ENCODE results near the gene KRTAP9-1. TPM values are rescaled to one million over a fixed set of nuclear protein-coding genes. Genes with fewer than 3 reads are reported as not detected.

Gene KRTAP9-1
- polyA plus RNA-seq, 1 donor from 2014 or later: not detected

DNA sequence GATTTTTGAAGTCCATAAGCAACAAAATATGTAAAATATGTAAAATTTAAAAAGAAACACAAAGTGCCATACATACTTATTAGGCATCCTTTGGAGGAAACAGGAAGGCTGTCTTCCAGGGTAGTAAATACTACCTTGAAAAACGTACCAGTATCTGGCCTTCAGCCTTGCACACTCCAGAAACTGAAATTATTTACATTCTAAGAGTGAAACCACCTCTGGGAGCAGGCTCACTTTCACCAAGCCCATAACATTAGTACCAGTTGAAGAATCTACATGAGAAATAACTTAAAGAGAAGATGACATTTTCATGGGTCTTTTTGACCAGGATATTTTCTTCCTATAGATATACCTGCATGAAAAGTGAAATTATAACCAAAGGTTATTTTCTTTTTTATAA is 6.4 kb downstream of the KRTAP9-1 start:
- no peaks in the 10 kb centered on the region for H3F3A ChIP-seq (ENCODE audit: insufficient read depth, low read length, poor library complexity, severe bottlenecking)
- H3K9ac ChIP-seq (ENCODE audit: low read length): no peak overlapping the region
- no peaks in the 10 kb centered on the region for H3K79me2 ChIP-seq (replicated peaks; ENCODE audit: insufficient read depth, low read length)
- H3K4me2 ChIP-seq (ENCODE audit: low read length): no peak overlapping the region
- no peaks in the 10 kb centered on the region for H3K9me3 ChIP-seq (ENCODE audit: low read length)
- H3K4me3 ChIP-seq (ENCODE audit: low read length): no peak overlapping the region
- TF ChIP-seq EZH2 (IDR thresholded peaks at IDR 0.05; ENCODE audit: borderline replicate concordance, insufficient read depth, low read length, poor library complexity, severe bottlenecking): no peak
- TF ChIP-seq MXI1 (conservative IDR thresholded peaks at IDR 0.05; ENCODE audit: poor library complexity, severe bottlenecking): no peak
- TF ChIP-seq, protein P1, sequence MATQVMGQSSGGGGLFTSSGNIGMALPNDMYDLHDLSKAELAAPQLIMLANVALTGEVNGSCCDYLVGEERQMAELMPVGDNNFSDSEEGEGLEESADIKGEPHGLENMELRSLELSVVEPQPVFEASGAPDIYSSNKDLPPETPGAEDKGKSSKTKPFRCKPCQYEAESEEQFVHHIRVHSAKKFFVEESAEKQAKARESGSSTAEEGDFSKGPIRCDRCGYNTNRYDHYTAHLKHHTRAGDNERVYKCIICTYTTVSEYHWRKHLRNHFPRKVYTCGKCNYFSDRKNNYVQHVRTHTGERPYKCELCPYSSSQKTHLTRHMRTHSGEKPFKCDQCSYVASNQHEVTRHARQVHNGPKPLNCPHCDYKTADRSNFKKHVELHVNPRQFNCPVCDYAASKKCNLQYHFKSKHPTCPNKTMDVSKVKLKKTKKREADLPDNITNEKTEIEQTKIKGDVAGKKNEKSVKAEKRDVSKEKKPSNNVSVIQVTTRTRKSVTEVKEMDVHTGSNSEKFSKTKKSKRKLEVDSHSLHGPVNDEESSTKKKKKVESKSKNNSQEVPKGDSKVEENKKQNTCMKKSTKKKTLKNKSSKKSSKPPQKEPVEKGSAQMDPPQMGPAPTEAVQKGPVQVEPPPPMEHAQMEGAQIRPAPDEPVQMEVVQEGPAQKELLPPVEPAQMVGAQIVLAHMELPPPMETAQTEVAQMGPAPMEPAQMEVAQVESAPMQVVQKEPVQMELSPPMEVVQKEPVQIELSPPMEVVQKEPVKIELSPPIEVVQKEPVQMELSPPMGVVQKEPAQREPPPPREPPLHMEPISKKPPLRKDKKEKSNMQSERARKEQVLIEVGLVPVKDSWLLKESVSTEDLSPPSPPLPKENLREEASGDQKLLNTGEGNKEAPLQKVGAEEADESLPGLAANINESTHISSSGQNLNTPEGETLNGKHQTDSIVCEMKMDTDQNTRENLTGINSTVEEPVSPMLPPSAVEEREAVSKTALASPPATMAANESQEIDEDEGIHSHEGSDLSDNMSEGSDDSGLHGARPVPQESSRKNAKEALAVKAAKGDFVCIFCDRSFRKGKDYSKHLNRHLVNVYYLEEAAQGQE (IDR thresholded peaks at IDR 0.05; ENCODE audit: borderline replicate concordance): no peak
- TF ChIP-seq POLR2AphosphoS5 (IDR thresholded peaks at IDR 0.05): no peak
- TF ChIP-seq RAD21 (conservative IDR thresholded peaks at IDR 0.05): no peak
- H2AFZ ChIP-seq (ENCODE audit: low read depth, low read length): no peak overlapping the region
- H3K27ac ChIP-seq (ENCODE audit: low read length): no peak overlapping the region
- H3K27me3 ChIP-seq (ENCODE audit: insufficient read depth, low read depth, low read length): no peaks in the 10 kb centered on the region
- H3K9me2 ChIP-seq (ENCODE audit: insufficient read depth, low read length): no peaks in the 10 kb centered on the region
- no peaks in the 10 kb centered on the region for H3K36me3 ChIP-seq (ENCODE audit: insufficient read depth, low read length)
- no peaks in the 10 kb centered on the region for H4K20me1 ChIP-seq (ENCODE audit: insufficient read depth)

DNA sequence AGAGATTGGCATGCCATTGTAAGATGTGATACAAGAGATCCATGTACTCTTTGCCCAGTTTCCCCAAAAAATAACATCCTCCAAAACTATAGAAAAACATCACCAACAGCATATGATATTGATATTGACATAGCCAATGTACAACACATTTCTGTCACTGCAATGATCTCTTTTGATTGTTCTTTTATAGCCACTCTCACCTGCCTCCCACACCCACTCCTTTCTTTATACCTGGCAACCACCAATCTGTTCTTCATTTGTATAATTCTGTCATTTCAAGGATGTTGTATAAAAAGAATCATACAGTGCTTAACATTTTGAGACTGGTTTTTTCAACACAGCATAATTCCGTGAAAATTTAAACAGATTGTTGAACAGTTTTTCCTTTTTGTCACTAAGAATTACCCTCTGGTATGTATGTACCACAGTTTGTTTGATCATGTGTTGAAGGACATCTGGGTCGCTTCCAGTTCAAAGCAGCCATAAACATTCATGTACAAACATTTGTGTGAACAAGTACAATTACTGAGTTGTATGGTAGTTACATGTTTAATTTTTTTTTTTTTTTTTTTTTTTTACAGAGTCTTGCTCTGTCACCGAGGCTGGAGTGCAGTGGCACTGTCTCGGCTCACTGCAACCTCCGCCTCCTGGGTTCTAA is 9.9 kb downstream of the KRTAP9-1 start:
- no peak overlapping the region for H3K4me3 ChIP-seq (ENCODE audit: low read length)
- H2AFZ ChIP-seq (ENCODE audit: low read depth, low read length): no peak overlapping the region
- no peak overlapping the region for H3K27ac ChIP-seq (ENCODE audit: low read length)
- H3K79me2 ChIP-seq (replicated peaks; ENCODE audit: insufficient read depth, low read length): no peaks in the 10 kb centered on the region
- TF ChIP-seq RAD21 (conservative IDR thresholded peaks at IDR 0.05) (no peak), POLR2AphosphoS5 (IDR thresholded peaks at IDR 0.05) (no peak), MXI1 (conservative IDR thresholded peaks at IDR 0.05; ENCODE audit: poor library complexity, severe bottlenecking) (no peak), EZH2 (IDR thresholded peaks at IDR 0.05; ENCODE audit: borderline replicate concordance, insufficient read depth, low read length, poor library complexity, severe bottlenecking) (no peak), EP300 (conservative IDR thresholded peaks at IDR 0.05; ENCODE audit: poor library complexity, severe bottlenecking) (no peak), SMC3 (conservative IDR thresholded peaks at IDR 0.05; ENCODE audit: poor library complexity) (no peak), TAF1 (IDR thresholded peaks at IDR 0.05; ENCODE audit: low read depth) (no peak)
- TF ChIP-seq, protein P1 (IDR thresholded peaks at IDR 0.05; ENCODE audit: borderline replicate concordance): no peak
- TF ChIP-seq, protein P2, sequence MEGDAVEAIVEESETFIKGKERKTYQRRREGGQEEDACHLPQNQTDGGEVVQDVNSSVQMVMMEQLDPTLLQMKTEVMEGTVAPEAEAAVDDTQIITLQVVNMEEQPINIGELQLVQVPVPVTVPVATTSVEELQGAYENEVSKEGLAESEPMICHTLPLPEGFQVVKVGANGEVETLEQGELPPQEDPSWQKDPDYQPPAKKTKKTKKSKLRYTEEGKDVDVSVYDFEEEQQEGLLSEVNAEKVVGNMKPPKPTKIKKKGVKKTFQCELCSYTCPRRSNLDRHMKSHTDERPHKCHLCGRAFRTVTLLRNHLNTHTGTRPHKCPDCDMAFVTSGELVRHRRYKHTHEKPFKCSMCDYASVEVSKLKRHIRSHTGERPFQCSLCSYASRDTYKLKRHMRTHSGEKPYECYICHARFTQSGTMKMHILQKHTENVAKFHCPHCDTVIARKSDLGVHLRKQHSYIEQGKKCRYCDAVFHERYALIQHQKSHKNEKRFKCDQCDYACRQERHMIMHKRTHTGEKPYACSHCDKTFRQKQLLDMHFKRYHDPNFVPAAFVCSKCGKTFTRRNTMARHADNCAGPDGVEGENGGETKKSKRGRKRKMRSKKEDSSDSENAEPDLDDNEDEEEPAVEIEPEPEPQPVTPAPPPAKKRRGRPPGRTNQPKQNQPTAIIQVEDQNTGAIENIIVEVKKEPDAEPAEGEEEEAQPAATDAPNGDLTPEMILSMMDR (IDR thresholded peaks at IDR 0.05; ENCODE audit: poor library complexity, severe bottlenecking): no peak
- H3K27me3 ChIP-seq (ENCODE audit: insufficient read depth, low read depth, low read length): no peaks in the 10 kb centered on the region
- H3K9me3 ChIP-seq (ENCODE audit: low read length): no peaks in the 10 kb centered on the region
- H3K9ac ChIP-seq (ENCODE audit: low read length): no peak overlapping the region
- H3F3A ChIP-seq (ENCODE audit: insufficient read depth, low read length, poor library complexity, severe bottlenecking): no peaks in the 10 kb centered on the region
- no peaks in the 10 kb centered on the region for H4K20me1 ChIP-seq (ENCODE audit: insufficient read depth)
- H3K9me2 ChIP-seq (ENCODE audit: insufficient read depth, low read length): no peaks in the 10 kb centered on the region
- no peaks in the 10 kb centered on the region for H3K36me3 ChIP-seq (ENCODE audit: insufficient read depth, low read length)
- no peak overlapping the region for H3K4me2 ChIP-seq (ENCODE audit: low read length)
